Left forelimb (tissue), 1 donor: ENCODE results near the gene NR6A1.

Experiments
- DNase-seq: peaks from one replicate; pipeline ENCODE4 v3.0.0-alpha.2; 2018; ENCODE audit warnings: low spot score

The NR6A1 gene

DNA sequence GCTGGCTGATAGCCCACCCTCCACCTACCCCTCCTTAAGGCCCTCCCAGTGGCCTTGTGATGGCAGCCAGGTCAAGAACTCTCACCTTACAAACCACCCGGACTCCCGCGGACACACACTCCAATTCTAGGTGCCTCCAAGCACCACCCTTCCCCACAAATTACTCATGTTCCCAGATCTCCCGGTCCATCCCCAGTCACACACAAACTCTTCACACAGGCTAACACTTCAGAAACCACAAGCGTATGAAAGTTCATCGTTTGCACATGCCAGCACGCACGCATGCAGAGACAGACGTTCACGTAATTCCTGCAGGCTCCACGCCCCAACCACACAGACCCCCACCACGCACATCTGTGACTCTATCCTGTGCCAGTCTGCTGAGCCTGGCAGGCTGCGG is 281.9 kb downstream of the NR6A1 start:
- DNase-seq = no peak

GRCh38 chr9:124488641-124489210 is 282.4 kb downstream of the NR6A1 start:
- DNase-seq = no peak

DNA sequence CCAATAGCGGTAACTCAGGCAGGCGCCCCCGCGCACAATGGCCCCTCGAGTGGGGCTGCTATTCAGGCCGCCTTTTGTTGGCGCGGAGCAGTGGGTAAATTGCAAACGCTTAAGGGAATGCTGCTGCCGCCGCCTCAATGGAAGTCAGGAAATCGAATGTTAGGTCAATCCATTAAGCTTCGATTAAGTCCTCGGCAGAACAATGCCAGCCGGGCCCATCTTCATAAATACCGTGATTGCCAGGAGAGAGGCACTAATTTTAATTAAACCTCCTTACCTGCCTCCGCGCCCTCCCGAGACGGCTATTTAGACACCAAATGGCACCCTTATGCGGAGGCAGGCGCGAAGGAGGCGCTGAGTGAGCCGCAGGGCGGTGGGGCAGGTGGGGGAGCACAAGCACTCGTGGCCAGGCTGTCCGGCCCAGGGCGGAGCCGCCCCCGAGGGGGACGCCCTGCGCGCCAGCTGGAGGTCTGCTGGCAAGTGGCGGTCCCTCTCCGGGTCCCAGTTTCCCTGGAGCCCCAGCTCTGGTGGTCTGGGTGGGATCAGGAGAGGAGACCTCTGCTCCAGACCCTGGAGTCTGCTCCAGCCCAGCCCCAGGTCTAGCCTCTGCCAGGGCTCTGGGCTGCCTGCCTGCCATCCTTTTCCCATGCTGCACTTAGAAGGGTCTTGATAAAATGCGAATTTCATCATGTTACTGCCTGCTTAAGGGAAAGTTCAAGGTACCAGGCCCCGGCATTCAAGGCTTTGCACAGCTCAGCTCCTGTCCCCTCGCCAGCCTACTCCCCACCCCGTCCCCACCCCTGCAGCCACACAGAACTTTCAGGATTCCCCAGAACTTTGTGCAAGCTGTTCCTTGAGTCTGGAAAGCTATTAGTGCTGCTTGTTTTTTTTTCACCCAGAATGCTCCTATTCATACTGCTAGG is 283.6 kb downstream of the NR6A1 start:
- DNase-seq = no peak

DNA sequence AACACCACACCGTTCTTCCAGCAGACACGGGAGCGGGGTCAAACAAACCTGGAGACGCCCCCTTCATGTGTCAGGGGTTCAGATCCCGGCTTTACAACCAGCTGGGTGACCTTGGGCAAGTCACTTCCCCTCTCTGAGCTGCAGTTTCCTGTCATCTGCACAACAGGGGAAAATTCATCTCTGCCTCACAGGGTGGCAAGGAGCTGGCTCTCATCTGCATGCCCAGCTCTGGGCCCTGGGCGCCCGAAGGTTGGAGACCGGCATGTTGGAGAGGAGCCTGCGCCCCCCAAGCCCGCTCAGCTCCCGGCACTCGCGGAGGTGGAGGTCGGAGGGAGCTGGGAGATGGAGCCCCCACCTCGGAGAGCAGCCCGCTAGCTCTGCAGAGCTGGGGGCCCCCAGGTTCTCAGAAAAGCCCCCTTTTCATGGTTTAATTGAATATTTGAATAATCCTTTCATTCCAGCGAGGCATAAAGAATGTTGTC is 284.3 kb downstream of the NR6A1 start:
- no peak for DNase-seq

DNA sequence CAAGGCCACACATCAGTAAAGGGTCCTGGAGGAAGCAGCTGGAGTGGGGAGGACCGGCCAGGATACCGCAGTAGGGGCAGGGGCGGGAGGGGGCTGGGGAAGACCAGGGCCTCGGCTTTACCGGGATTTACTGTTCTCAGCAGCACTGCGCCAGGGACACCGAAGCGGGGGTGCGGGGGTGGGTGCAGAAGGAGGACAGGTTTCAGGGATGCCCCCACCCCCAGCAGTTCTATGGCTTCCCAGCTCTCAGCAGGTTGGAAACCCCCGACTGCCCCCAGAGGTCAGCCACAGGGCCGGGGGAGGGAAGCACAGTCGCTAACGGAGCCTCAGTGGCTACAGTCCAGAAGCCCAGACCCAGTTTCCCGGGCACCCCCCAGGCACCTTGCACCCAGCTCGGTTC is 285.2 kb downstream of the NR6A1 start:
- DNase-seq = no peak

- no peak for DNase-seq
These were observed 285.9 kb downstream of the NR6A1 start for GRCh38 chr9:124485201-124485600.

DNA sequence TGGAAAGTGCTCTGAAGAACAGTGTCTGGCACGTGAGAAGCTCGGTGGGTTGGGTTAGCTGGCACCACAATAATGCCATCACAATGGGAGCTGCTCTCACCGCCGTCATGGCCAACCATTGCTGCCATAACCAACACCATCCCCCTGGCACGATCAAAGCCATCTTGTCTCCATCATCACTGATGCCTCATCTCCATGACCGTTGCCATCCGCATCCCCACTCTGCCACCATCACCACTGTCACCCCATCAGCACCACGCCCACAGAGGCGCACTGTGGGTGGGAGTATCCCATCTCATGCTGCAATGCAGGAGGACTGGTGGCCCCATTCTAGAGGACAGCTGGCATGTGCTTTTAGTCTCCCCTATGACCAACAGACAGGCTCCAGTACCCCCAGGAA is 287.6 kb downstream of the NR6A1 start:
- DNase-seq = no peak

DNA sequence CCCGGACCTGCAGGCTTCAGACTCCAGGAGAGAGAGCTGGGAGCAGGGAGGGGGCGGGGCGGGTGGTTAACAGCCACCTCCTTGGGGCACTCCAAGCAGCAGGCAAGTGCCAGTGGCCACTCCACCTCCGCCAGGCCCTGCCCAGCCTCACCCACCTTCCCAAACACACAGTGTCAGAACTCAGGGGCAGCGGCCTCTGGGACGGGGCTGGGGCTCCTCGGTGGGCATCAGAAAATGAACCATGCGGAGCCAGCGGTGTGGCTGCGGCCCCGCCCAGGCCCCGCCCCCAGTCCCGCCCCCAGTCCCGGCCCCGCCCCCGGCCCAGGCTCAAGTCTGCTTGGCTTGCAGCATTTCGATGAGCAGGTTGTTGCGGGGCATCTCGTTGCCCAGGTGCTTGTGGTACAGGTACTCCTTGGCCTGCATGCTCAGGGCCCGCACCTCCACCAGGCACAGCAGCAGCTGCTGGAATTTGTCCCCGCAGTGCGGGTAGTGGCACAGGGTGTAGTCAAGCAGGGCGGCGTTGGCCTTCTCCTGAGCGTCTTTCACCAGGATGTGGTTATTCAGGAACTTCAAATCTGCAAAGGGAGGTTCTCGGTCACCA is 288.6 kb downstream of the NR6A1 start:
- DNase-seq = no peak

GRCh38 chr9:124481115-124481514 is 290.0 kb downstream of the NR6A1 start:
- DNase-seq = no peak

DNA sequence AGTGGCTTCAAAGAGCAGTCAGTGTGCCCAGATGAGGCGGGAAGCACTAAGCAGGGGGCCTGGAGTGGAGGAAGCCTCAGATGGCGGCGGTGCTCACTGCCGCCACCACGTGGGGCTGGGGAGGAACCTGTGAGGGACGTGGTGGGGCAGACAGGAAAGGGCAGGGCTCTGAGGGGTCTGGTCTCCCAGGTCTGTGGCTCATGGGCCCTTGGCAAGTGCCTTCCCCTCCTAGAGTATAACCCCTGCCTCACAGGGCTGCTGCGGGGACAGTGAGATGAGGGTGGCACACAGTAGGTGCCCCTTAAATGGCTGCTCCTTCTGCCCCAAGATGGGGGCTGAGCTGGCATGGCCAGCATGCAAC is 290.5 kb downstream of the NR6A1 start:
- no peak for DNase-seq

GRCh38 chr9:124479947-124480620 is 291.0 kb downstream of the NR6A1 start:
- no peak for DNase-seq

- DNase-seq = no peak
These were observed 291.7 kb downstream of the NR6A1 start for GRCh38 chr9:124479371-124479770.

GRCh38 chr9:124478354-124478753 is 292.8 kb downstream of the NR6A1 start:
- DNase-seq = no peak

DNA sequence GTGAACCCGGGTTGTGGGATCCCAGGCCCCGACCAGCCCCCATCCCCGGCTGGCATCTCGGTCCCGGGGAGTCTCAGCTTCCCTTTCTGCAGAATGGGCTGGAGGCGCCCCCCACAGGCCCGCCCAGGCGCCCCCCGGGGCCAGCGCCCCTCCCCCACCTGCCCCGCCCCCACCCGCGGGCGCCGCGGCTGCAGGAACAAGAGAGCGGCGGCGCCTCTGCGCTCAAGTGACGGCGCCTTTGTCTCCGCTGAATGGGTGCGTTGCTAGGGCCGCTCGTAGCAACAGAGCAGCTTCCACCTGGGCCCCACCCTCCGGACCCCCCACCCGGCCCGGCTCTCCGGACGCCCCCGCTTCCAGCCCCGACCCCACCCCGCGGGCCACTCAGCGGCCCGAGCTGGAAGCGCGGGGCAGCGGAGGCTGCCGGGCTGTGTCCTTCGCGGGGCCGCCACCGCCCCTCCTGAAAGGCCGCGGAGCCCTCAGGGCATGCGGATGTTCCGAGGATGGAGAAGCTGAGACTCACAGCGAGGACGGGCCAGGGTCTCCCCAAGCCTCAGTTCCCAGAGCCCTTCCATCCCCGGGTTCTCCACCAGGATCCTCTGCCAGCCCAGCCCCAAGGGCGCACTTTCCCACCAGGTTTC is 293.3 kb downstream of the NR6A1 start:
- DNase-seq = no peak

DNA sequence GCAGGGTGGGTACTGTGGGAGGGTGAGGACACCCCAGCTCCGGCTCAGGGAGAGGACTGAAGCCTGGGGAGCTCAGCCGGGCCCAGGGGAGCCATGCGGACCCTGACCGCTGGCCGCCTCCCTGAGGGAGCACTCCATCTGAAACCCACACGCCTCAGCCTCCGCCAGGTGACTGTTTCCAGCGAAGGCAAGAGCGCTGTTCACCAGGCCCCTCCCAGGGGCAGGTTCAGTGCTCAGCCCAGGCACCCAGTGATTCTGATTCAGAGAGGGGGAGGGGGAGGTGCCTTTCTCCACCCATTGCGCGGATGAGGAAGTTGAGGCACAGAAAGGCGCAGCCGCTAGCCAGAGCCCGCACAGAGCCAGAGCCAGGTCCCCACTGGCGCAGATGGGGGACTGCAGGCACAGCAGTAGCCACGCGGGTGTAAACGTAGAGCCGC is 293.9 kb downstream of the NR6A1 start:
- DNase-seq = no peak

- DNase-seq = no peak
These were observed 295.0 kb downstream of the NR6A1 start for GRCh38 chr9:124475868-124476690.

- no peak for DNase-seq
These were observed 295.8 kb downstream of the NR6A1 start for GRCh38 chr9:124475158-124475867.

DNA sequence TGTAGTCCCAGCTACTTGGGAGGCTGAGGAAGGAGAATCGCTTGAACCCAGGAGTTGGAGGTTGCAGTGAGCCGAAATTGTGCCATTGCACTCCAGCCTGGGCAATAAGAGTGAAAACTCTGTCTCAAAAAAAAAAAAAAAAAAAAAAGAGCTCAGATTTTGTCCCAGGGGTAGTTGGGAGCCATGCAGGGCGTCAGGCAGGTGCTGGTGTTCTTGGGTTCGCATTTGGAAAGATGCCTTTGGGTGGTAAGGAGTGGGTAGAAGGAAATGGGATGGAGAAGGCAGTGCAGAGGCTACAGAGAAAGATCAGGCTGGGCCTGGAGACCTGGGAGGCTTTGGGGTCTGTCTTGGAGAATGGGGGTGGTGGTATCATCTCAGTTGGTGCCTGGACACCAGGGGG is 297.0 kb downstream of the NR6A1 start:
- no peak for DNase-seq

DNA sequence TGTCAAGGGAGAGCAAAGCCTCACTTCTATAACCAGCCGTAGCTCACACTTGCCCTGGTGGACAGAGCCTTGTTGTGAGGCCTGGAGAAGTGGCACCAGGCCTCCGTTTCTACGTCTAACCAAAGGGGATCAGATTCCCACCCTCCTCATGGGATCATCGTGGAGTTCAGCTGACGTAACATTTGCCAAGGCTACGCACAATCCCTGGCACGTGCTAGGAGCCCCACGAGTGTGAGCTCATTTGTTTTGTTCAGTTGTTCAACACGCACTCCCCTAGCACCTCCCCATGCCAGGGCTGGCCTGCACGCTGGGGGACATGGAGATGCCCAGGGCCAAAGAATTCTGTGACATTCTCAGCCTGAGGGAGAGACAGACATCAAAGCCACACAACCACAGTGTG is 297.8 kb downstream of the NR6A1 start:
- DNase-seq = no peak

- no peak for DNase-seq
These were observed 298.3 kb downstream of the NR6A1 start for GRCh38 chr9:124472770-124473169.

- DNase-seq = no peak
These were observed 299.4 kb downstream of the NR6A1 start for GRCh38 chr9:124471761-124472160.
